Testis (tissue), 2 donors: ENCODE data around the gene SYTL2.

Source experiments
- CTCF ChIP-seq, 3 experiments: fragments of 450-650 bp in 2 of 3; fragments of 200-600 bp in 1 of 3; sonication (generic) in 1 of 3; IDR thresholded peaks; one replicate each; pipeline ENCODE4 v1.5.1; 2016 to 2019; ENCODE audit warnings: antibody characterized with exemption in 3 of 3, mild to moderate bottlenecking in 2 of 3, moderate library complexity in 1 of 3
- POLR2A ChIP-seq: fragments of 450-650 bp; IDR thresholded peaks from one replicate; pipeline ENCODE4 v1.6.1; 2017; ENCODE audit warnings: antibody characterized with exemption, mild to moderate bottlenecking, moderate library complexity

DNA sequence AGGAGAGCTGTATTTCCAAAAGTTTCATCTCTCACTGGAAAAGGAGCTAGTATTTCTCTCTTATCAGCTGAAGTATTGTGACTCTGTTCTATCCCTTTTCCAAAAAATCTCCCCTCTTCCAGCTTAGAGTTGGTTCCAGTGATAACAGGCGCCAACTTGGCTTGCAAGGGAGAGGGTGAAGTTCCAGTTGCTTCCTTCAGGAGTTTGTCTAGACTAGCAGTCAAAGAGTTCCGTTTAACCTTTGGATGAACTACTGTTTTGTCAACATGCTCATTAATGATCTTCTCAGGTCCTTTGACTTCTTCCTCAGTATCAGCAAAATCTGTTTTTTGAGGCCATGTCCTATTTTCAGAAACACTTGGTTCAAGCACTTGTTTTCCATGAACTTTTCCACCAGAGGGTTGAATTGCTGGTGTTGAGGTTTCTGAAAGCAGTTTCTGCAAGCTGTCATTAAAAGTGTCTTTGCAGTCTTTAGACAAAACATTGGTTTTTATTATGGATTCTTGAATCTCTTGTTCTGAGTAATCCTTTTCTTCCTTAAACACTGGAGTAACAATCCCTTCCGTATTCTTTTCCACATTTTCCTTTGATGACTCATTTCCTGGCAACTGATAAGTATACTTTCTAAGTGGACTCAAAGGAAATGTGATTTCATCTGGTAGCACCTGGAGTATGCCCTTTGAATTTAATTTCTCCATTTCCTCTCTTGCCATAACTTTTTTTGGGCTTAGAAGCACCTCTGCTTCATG, 85.3 kb downstream of the SYTL2 start:
- TF ChIP-seq CTCF (IDR thresholded peaks at IDR 0.05) (no peak), POLR2A (no peak)
